ENCODE results near the gene MYH9.
"Not testable (repeated sequence)": the region's sequence is repeated elsewhere in the genome, so short reads cannot be mapped to it uniquely, and the experiment has no call there.

The MYH9 gene

DNA sequence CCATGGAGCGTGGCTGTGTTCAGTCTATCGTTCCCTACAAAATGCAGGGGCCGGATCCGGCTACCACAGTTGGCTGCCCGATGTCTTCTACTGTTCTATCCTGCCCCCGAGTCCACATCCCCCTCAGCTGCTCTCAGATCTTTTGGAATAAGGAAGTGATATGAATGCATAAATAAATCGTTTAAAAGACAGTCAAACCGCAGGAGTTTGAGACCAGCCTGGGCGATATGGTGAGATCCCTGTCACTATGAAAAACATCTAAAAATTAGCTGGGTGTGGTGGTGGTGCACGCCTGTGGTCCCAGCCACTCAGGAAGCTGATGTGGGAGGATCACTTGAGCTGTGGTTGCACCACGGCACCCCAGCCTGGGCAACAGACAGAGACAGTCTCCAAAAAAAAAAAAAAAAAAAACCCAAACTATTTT is 97.8 kb downstream of the MYH9 start:
- not testable (repeated sequence) for DNase-seq

DNA sequence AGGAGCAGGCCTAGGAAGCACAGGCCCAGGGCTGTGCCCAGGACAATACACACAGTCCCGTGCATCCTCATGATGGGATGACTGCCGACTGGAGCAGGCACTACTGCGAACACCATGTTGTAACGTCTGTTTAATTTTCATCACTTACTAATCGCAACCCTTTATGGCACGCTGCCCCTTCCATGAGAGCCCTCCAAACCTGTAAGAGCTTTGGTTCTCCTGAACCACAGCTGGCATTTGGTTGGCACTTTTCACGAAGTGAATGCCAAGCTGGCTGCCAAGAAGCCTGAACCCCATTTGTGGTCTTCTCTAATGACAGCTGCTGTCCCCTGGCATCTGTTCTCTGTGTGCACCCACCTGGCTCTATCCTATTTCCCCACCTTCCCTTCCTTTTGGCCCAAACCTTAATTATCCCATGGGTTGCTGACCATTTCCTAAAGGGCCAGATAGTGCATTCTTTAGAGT is 98.3 kb downstream of the MYH9 start:
- no peak for DNase-seq

DNA sequence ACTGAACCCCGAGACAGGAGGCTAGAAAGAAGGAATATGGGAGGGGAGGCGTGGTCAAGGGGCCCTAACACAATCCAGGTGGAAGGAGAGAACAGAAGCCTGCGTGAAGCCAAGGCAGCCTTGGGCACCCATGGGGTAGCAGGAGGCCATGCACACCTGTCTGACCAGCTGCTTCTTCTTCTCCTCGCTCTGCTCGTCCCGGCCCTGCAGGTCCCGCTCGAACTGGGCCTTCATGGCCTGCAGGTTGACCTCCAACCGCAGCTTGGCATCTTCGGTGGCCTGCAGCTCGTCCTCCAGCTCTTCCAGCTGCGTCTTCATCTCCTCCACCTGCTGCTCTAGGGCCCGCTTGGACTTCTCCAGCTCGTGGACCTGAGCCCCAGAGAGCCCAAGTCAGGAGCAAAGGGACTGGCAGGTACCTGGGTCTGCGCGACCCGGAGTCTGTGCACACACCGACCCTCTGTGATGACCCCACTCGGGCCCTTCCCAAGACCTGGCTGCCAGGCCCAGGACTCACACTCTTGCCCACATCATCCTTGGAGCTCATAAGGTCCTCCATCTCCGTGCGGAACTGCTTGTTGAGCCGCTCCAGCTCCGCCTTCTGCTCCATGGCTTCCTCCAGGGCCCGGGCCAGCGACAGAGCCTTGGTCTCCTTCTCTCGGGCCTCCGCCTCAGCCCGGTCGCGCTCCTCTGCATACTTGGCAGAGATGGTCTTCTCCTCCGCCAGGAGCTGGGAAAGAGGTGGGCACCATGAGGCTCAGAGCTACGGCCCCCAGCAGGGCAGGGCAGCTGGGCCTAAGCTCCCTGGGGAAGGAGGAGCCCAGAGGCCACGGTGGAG is 99.0 kb downstream of the MYH9 start:
- no peak for DNase-seq

DNA sequence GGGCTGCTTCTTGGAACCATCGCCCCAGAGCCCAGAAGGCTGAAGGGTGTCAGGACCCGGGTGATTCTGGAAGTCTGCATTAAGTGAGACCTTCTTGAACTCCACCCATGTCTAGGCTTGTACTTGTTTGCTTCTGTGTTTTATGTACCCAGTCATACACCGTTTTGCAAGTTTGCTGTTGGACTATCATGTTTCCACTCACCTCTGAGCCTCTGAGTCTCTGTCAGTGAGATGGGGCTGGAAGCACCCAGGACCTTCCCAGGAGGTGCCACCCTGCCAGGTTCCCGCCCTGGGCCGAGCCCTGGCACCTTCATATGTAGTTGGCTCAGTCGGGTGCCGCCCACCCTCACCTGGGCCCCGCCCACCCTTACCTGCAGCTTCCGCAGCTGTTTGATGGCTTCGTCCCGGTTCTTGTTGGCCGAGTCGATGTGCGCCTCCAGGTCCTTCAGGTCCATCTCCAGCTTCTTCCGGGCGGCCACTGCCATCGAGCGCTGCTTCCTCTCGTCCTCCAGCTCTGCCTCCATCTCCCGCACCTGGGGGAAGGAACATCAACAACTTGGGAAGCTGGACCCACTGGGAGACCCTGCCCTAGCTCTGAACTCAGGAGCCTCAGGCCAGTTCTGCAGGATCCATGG is 99.8 kb downstream of the MYH9 start:
- DNase-seq: no peak

DNA sequence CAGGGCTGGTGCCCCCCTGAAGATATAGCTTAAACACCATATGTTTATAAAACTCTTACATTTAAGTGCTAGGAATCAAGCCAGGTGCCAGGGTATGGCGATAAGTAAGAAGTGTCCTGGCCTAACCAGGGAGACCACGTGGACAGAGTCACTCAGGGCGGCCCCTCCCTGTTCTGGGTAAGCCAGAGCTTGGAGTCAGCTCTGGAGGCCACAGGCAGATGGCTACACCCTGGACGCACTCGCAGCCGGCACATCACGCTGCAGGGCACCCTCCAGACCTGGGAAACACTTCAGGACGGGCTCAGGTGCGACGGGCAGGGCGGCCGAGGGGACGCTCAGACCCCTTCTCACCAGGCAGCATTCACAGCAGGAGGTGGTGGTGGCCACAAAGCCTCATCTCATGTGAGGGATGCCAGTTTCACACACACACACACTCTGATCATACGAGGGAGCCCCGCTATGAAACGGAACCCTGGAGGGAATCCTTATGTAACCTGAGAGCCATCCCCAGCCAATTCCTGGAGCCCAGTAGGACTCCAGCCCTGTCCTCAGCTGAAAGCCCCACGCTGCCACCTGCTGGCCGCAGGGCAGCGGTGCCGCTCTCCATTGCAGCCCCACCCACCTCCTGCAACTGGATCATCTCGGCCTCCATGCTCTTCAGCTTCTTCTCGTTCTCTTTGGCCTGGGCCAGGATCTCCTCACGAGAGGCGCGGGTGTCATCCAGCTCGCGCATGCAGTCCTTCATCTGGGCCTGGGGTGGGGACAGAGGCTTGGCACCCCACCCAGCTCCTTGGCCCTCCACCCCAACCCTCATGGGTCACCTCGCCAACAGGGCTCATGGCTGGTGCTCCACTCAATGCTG is 101.4 kb downstream of the MYH9 start:
- DNase-seq: peak; percentile 81

DNA sequence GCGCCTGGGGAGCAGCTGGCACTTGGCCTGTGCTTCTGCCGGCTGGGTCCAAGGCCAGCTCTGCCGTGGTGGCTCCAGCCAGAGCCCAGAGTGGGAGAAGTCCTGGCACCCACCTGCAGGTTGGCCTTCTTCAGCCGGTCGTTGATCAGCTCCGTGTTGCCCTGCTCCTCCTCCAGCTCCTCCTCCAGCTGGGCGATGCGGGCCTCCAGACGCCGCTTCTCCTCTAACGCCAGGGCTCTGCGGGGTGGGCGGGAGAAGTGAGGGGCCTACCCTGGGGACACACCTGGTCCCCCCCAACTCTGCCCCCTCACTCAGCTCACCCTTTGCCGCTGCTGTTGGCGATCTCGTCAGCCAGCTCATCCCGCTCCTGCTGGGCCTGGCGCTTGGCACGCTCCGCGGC is 102.2 kb downstream of the MYH9 start:
- DNase-seq: no peak

DNA sequence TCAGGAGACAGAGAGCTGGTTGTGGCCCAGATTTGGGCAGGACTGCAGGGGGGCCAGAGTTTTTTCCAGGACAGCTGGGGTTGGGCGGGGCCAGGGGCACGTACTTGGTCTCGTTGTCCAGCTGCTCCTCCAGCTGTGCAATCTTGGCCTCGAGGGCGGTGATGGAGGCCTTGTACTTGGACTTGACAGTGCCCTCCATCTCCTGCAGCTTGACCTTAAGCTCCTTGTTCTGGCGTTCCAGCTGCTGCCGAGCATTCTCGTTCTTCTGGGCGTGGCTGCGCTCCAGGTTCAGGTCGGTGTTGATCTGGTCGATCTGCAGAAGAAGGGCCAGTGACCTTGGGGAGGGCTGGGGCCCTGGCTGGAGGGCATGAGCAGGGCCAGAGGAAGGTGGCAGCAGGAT is 102.8 kb downstream of the MYH9 start:
- DNase-seq: no peak

DNA sequence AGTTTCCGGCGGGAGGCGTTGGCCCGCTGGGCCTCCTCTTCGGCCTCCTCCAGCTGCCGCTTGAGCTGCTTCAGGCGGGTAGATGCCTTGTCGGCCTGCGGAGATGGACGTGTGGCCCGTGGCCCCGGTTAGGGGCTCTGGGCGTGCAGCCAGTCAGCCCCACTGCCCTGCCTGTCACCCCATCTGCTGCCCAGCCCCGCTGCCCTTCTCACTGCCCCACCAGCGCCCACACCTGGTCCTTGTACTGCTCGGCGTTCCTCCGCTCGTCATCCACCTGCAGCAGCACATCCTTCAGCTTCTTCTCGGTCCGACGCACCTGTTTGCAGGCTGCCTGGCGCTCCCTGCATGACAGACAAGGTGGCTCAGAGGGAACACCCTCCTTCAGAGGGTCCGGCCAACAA is 103.6 kb downstream of the MYH9 start:
- no peak for DNase-seq

DNA sequence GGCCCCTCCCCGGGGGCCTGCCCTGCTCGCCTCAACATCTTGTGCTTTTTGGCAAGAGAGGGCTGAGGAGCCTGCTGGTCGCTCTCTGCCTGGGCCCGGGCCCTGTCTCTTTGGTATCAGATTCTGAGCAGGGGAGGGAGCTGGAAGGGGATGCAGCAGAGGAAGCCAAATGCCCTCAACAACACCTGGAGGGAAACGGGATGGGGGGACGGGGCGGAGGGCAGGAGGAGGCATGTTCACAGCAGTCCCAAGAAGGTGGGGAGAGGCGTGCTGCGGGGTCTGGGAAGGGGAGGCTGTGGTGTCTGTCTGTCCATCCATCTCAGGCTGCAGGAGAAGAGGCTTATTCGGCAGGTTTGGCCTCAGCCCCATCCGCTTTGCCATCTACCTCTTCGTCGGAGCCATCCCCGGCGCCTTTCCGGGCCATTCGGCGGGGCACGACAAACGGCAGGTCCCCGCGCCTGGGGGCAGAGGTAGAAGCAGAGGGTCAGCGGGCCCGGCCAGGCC is 105.4 kb downstream of the MYH9 start:
- no peak for DNase-seq

DNA sequence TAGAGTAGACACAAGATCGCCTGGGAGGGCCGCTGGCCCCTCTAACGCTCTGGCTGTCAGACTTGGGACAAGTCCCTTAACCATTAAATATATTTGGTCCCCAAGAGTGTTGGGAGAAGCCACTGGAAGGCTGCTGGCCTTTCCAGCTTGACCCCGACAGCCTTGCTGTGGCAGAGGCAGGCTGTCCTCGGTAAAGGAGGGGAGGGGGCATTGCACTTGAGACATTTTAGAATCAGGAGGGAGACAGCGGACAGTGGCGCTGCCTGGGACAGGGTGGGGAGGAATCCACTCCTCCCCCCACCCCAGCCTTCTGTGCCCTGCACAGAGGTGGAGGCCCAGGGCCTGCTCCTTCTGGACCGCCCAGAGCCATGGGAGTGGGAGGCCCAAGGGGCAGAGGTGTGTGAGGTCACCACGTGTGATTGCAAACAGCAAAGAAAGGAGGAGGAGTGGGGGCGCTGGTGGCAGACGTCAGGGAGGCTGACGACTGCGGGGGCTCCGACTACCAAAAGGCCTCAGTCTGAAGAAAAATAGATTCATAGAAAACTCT is 105.9 kb downstream of the MYH9 start:
- DNase-seq: no peak

DNA sequence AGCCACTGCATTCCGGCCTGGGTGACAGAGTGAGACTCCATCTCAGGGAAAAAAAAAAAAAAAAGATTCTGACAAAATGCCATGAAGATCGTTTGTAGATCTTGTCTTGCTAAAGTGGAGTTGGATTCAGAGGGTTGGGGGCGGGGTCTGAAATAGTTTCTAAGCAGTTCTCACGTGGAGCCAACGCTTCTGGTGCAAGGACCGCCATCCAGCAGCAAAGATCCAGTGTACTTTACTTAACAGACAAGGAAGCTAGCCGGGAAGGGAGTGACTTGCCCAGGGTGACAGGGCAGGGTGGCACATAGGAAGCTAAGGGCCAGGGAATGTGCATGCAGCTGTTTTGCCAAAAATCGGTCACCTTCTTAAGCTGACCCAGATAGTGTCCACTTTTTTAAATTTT is 107.4 kb downstream of the MYH9 start:
- peak; percentile 15 for DNase-seq

DNA sequence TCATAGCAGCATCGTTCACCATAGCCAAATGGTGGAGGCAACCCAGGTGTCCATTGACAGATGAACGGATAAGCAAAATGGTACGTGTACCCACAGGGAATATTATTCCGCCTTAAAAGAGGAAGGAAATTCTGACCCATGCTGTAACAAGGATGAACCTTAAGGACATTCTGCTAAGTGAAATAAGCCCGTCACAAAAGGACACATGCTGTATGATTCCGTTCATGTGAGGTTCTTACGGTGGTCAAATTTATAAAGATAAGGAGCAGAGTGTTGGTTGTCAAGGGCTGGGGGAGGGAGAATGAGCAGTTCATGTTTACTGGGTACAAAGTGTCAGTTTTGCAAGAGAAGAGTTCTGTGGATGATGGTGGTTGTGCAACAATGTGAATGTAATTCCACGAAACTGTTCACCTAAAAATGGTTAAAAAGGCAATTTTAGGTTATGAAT is 108.5 kb downstream of the MYH9 start:
- DNase-seq: no peak

DNA sequence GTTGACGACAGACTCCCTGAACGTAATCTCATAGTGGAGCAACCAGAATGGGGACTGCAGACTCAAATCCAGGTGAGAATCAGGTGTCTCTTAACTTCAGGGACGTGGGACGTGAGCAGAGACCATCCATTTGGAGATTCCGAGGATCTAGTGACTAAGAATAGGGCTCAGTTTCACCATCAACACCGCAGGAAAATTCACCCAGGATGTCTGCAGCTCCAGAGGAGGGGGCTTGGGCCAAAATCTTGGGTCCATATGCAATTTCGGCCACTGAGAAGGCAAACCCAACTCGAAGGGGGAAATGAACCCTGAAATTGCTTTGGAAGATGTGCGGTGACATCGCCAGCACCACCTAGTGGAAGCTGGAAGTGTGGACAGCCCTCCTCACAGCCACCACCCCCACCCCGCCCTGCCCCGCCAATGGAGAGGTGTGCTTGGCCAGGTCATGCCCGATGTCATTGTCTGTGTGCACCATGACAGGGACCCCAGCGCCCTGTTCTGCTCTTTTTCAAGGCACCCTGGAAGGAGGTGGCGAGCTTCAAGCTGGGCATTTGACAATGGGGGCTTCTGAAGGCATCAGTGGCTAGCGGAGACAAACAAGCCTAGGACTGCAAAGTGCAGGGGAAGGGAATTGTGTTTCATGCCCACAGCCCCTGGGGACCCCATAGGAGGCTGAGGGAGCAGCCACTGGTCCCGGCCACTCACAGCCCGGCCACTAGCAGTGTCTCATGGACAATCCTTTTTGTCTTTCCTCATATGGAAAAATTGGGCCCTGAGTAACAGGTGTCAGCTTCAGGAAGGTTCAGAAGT is 110.1 kb downstream of the MYH9 start:
- peak; percentile 78 for DNase-seq

DNA sequence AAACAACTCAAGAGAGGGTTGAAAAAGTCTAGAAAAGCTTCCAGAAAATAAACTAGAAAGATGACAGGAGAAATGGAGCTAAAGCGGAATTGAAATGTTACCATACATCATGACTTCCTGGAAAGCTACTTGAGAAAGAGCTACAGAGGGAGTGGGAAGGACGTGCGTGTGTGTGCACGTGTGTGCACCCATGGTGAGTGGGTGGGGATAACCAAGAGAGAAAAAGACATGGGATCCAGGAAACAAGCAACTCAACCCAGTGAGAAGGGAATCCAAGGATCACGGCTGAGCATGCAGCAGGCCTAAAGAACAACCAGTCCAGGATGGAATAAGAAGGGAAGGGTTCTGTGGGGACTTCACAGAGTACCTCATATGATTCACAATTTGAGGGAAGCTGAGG is 113.2 kb downstream of the MYH9 start:
- no peak for DNase-seq

DNA sequence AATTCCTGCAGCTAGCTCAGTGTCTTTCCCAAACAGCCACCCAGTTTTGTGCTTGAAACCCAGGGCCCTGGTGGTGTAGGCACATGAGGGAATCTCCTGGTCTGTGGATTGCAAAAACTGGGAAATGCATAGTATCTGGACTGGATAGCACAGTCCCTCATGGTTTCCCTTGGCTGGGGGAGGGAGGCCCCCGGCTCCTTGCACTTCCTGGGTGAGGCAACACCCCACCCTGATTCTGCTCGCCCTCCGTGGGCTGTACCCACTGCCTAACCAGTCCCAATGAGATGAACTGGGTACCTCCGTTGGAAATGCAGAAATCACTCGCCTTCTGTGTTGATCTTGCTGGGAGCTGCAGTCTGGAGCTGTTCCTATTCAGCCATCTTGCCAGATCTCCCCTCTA is 115.8 kb downstream of the MYH9 start:
- not testable (repeated sequence) for DNase-seq

DNA sequence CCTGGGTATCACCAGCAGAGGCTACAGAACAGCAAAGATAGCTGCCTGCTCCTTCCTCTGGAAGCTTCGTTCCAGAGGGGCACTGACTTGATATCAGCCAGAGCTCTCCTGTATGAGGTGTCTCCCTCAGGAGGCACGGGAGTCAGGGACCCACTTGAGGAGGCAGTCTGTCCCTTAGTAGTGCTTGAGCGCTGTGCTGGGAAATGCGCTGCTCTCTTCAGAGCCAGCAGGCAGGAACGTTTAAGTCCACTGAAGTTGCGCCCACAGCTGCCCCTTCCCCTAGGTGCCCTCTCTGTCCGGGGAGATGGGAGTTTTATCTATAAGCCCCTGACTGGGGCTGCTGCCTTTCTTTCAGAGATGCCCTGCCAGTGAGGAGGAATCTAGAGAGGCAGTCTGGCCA is 116.5 kb downstream of the MYH9 start:
- DNase-seq: not testable (repeated sequence)

DNA sequence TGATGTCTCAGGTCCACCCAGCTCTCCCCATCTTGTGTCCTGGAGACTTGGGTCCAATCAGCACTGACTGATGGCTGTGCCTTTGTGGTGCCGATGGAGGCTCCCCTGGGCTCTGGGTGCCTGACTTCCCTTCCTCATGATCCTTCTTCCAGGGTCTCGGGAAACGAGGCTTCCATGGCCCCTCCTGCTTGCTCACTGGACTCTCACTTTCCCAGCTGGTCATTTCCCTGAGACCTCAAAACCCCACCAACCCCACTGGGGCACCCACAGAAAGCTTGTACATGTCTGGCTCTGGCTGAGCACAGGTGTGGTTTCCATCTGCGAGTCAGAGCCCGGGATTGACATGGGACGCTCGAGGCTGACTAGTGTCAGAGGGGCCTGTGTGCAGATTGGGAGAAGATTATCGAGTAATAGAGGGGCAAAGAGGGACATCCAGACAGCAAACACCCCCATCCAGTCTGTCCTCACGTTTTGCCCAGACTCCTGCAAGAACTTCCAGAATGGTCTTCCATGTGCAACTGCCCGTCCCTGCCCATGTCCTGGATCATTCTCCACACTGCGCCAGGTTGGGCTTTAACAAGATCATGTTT is 119.8 kb downstream of the MYH9 start:
- no peak for DNase-seq

DNA sequence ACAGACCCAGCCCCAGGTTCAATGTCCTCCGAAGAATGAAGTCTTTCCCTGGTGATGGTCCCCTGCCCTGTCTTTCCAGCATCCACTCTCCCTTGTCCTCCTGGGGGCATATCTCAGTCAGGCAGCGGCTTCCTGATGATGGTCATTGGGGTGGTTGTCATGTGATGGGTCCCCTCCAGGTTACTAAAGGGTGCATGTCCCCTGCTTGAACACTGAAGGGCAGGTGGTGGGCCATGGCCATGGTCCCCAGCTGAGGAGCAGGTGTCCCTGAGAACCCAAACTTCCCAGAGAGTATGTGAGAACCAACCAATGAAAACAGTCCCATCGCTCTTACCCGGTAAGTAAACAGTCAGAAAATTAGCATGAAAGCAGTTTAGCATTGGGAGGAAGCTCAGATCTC is 120.7 kb downstream of the MYH9 start:
- DNase-seq: no peak

DNA sequence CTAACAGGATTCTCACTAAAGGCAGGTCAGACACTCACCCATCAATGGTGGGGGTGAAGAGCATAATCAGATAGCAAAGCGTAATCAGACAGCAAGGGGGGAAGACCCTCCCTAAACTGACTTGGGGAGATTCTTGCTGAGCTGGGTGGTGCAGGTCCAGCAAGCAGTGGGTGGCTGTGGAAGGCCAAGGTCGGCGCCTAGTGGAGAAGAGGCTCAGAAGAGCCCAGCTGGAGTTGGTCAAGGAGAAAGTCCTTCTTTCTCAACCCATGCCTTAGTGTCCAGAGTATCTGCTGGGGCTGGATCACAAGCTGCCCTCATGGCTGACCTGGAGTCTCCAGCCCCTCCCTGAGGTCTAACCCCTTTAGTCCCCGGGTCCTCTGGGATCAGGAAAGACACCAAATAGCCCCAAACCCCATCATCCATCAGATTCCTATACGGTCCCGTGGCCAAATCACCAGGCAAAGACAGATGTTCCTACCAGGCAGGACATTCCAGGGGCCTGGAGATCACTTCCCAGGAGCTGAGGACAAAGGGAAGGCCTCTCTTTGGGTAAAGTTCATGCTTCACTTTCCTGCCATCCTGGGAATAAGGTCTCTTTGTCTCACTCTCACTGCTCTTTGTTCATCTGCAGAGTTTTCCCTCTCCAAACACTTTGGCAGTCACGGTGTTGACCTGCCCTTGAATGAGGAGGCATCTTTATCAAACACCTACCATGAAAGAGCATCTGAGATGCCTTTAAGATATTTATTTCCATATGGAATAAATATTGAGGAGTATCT is 123.7 kb downstream of the MYH9 start:
- DNase-seq: not testable (repeated sequence)

DNA sequence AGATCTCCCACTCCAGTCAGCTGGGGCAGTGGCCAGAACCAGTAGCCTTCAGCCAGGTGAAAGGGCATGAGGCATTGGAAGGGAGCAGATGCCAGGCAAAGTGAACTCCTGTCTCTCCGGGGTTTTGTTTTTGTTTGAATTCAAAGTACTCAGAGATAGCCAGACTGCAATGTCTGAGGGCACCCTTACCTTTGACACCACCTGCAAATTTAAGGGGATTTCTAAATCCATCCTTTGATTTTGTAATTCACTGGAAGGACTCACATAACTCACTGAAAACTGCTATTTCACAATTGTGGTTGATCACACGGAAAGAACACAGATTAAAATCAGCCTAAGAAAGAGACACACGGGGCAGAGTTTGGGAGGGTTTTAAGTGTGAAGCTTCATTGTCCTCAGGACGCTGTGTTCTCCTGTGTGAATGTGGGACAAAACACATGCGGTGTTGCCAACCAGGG is 124.5 kb downstream of the MYH9 start:
- DNase-seq: not testable (repeated sequence)

DNA sequence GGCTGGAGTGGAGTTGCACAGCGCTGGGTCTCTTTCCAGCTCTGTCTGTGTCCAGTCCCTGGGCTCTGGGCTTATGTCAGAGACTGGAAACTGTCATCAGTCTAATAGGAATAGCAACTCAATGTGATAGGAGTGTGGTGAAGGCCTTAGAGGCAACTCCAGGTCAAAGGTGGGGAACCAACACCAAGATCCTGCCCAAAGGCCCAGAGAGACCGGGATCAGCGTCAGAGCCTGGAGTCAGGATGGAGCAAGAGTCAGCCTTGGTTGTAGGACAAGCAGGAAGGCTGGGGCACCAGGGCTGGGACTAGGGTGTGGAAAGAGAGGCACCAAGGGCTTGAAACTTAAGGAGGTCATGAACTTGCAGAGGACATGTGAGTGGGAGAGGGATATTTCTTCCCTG is 125.5 kb downstream of the MYH9 start:
- not testable (repeated sequence) for DNase-seq
